GM12864 (cell line): Measurements from ENCODE around the gene OR2G2.

Experiments used
- DNase-seq: peaks from one replicate; pipeline ENCODE4 v3.0.0-alpha.2; 2011; ENCODE audit warnings: low read depth
- H3K4me3 ChIP-seq: 2 replicates; pipeline ENCODE4 v1.5.1; 2011; ENCODE audit warnings: mild to moderate bottlenecking, low read depth, low read length, control low read depth
- CTCF ChIP-seq: IDR thresholded peaks from 2 replicates; pipeline ENCODE4 v1.5.1; 2011; ENCODE audit warnings: low read depth, mild to moderate bottlenecking, moderate library complexity, low read length, control low read depth, inconsistent platforms; ENCODE audit errors: missing control alignments

Gene OR2G2

GRCh38 chr1:247638781-247639180 is 50.6 kb downstream of the OR2G2 start:
- TF ChIP-seq CTCF: no peak
- H3K4me3 ChIP-seq: no peak overlapping the region
- no peak for DNase-seq
